Stimulated activated CD4-positive, alpha-beta T cell treated with anti-CD3 and anti-CD28 coated beads, Interleukin-4, amount 100 ng/mL, for 48 hours (primary cell): ENCODE data around the gene MAP1LC3C.

ENCODE experiments used
- DNase-seq, 2 donors: peaks; one replicate each; pipeline ENCODE4 v3.0.0-alpha.2; 2020; ENCODE audit warnings: low read depth in 2 of 2

The MAP1LC3C gene

GRCh38 chr1:241999026-241999425 is at the start of gene MAP1LC3C:
MAP1LC3C (minus strand) TSS chr1:241999098; CDS start chr1:241999008, 90 bp downstream.
- DNase-seq: no peak

DNA sequence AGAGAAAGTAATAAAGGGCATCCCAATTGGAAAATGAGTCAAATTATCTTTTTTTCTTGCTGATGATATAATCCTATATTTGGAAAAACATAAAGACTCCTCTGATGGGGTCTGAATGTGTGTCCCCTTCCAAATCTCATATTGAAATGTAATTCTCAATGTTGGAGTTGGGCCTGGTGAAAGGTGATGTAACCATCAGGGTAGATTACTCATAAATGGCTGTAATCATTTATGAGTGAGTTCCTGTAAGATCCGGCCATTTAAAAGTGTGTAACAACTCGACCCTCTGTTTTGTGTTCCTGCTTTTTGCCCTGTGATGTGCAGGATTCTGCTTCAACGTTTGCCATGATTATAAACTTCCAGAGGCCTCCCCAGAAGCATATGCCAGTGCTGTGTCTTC is 44.3 kb upstream of the MAP1LC3C start:
- no peak for DNase-seq

DNA sequence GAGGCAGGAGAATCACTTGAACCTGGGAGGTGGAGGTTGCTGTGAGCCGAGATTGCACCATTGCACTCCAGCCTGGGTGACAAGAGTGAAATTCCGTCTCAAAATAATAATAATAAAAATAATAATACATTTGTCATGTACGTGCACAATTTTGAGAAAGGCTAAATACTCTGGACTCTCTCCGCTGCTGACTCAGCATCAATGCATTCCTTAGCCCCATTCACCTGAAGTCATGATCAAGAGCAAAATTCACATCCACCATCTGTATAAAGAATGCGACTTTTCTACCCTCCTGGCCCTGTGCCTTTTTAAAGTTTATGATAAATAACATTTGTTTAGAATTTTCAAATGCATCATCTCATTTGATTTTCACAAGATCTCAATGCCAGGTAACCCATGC is 35.5 kb upstream of the MAP1LC3C start:
- DNase-seq: no peak

- no peak for DNase-seq
These were observed 34.5 kb upstream of the MAP1LC3C start for GRCh38 chr1:242033447-242033846.

- no peak for DNase-seq
These were observed 31.2 kb upstream of the MAP1LC3C start for GRCh38 chr1:242030071-242030470.

DNA sequence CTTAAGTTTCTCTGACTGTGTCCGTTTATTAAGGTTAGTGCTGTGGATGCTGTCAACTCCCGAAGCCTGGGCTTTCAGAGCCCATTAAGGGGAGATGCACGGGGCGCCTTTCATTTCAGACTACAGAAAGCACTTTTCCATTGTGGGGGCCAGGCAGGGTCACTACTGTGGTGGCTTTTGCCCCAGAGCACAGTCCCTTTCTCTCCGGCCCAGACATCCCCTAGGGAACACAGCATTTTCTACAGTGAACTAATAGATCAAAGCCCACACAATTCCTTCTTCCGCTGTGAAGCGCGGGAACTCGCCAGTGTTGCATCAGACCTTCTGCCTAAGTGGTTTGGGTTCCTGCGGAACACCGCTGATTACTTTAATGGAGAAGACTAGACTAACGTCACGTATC is 26.8 kb upstream of the MAP1LC3C start:
- no peak for DNase-seq

GRCh38 chr1:242023805-242024204 is 24.9 kb upstream of the MAP1LC3C start:
- no peak for DNase-seq

GRCh38 chr1:242019018-242019417 is 20.1 kb upstream of the MAP1LC3C start:
- DNase-seq: no peak

DNA sequence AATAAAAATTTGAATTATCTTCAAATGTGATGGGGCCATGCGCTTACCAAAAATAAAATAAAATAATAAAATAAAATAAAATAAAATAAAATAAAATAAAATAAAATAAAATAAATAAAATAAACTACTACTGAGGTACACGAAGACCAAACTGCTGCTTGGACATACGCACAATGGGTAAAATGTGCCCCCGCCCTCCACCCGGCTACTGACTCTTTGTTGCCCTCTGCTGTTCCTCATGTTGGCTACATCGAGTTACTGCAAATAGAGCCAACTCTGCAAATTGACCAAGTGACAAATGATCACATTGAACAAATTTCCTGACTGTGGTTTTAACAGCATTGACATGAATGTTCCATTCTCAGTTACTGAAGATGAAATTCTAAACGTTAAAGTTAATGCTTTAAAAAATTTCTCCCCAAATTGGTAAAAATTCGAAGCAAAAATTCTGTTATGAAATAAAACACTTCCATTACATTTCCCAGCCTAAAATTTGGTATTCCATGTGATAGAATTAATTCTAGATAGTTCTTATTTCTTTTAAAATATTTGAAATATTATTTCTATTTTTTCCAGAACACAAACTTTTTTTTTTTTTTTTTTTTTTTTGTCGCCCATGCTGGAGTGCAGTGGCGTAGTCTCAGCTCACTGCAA is 18.8 kb upstream of the MAP1LC3C start:
- peak; percentile 6 to 25 for DNase-seq

DNA sequence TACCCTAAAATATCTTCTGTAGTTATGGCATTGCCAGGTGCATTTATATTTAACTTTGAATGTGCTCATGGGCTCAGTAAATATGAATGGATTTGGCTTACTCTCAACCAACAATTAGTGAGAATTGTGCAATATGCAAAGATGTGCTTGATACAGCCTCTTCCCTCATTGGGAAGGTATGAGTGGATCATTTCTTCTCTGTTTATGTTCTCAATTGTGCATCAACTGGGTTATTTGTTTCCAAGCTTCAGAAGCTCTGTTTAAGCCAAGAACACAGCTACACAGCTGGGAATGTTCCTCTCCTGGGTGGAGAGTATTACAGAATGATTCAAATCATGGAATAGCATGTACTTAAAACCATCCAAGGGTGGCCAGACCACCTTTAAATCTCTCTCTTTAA is 17.6 kb upstream of the MAP1LC3C start:
- DNase-seq: no peak

- DNase-seq: no peak
These were observed 13.2 kb upstream of the MAP1LC3C start for GRCh38 chr1:242011894-242012660.

DNA sequence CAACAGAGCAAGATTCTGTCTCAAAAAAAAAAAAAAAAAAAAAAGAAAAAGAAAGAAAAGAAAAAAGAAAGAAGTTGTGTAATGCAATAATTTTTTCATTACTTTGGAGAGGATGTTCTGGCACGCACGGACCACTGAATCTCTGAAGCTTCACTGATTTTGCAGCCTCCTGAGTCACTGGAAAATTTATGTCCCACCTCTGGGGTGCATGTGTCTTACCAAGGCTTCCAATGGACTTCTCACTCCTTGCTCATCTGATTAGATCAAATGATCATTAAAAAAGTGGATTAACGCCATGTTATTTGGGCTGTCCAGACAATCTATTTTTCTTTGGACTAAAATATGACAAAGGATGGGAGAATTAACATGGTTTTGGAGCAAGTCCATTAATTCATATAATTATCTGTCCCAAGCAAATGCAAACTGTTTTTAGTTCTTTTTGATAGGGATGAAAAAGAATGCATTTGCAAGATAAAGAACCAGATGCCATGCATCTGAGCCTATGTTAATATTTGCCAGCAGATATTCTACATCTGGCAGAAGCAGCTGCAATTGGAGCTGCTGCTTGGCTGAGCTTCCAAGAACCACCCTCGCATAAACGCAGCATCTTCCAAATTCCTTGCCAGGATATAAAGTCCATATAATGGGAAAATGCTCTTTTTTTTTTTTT is 10.1 kb upstream of the MAP1LC3C start:
- no peak for DNase-seq

DNA sequence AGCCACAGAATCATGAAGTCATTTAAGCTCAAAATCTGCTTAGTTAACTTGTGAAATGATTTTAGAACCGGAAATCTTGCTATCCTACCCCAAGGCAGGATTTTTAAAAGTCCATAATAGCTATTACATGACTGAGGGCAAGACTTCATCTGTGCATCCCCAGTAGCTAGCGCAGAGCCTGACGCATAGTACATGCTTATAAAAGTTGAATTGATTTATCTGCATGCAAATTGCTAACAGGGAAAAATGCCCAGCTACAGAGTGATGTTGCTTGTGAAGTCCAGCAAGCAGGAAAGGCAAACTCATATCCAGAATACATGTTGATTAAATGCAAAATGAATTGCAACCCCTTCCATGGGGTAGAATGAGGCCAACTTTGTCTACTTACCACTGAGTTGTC is 8.1 kb upstream of the MAP1LC3C start:
- no peak for DNase-seq

- no peak for DNase-seq
These were observed 7.1 kb upstream of the MAP1LC3C start for GRCh38 chr1:242005866-242006535.

DNA sequence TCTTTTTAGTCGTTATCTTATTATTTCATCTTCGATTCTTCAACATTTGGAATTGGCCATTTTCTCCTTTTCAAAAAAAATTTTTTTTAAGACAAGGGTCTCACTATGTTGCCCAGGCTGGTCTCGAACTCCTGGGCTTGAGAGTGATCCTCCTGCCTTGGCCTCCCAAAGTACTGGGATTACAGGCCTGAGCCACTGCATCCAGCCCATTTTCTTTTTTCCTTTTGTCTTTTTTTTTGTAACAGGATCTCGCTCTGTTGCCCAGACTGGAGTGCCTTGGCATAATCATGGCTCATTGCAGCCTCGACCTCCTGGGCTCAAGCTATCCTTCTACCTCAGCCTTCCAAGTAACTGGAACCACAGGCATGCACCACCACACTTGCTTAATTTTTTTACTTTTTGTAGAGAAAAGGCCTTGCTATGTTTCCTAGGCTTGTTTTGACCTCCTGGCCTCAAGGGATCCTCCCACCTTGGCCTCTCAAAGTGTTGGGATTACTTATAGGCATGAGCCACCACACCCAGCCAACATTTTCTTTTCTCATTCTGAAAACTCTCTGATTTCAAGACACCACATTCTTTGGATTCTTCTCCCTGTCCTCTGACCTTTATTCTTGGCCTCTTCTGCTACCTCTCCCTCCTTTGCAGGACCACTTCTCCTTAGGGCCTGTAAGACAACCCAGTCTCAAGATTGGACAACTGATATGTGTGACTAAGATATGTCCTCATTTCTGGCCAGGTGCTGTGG is 6.0 kb upstream of the MAP1LC3C start:
- no peak for DNase-seq

DNA sequence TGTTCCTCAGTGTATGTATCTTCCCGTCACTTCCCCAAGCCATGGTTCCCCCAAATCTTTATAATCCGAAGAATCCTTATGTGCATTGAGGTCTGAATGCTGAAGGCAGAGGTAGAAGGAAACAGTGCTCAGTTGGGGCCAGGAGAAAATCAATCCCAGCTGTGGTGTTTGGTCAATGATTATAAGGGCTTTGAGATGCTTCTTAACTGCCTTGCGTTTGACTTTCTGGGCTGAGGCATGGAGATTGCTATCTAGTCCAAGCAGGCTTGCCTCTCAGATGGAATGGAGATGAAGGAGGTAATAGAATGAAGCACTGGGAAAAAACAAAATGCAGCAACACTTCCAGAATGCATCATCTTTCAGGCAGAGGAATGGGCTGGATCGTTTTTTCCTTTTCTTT is 3.6 kb upstream of the MAP1LC3C start:
- no peak for DNase-seq

DNA sequence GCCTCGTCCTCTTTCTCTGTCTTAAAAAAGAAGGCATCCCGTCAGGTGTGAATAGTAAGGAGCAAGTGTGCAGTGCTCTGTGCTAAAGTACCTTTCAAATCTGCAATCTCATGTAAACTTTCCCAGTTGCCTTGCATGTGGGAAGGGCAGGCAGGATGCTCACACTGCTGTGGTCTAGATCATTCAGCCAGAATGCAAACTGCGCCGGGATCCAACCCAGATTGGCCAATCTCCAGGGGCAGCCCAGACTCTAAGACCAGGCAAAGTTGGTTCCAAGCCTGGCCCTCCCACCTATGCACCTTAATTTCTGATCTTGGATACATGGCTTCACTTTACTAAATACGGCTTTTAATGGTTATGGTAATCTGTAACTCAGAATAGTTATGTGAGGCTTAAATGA is 3.2 kb upstream of the MAP1LC3C start:
- DNase-seq: no peak

DNA sequence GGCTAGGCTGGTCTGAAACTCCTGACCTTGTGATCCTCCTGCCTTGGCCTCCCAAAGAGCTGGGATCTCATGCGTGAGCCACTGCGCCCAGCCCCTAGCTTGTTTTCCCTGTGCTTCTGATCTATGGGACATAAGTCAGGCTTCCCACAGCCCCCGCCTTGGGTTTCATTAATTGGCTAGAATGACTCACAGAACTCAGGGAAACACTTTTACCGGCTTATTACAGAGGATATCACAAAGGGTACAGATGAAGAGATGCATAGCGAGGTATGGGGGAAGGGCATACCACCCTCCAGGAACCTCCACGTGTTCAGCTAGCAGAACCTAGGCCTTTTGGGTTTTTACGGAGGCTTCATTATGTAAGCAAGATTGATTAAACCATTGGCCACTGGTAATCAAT is 1.5 kb upstream of the MAP1LC3C start:
- DNase-seq: no peak

GRCh38 chr1:241998412-241998921 is 431 bp downstream of the MAP1LC3C start:
- peak; percentile 36 to 39 for DNase-seq

- DNase-seq: no peak
These were observed 1.4 kb downstream of the MAP1LC3C start for GRCh38 chr1:241997401-241997998.

DNA sequence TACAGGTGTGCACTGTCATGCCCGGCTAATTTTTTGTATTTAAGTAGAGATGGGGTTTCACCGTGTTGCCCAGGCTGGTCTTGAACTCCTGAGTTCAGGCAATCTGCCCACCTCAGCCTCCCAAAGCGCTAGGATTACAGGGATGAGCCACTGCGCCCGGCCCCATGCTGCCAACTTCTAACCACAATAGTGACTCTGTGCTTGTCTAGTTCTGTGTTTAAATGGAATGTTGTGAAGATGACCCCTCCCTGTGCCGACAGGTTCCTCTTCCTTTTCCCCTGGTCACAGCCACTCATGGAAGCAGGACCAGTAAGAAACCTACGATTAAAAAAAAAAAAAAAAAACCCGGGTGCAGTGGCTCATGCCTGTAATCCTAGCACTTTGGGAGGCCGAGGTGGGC is 4.7 kb downstream of the MAP1LC3C start:
- DNase-seq: no peak
